ENCODE data around the gene LIAS.
A peak's percentile ranks its signal among the peaks of the same experiment; 100 is the strongest.
"Not testable (repeated sequence)": the region's sequence is repeated elsewhere in the genome, so short reads cannot be mapped to it uniquely, and the experiment has no call there.

The LIAS gene

DNA sequence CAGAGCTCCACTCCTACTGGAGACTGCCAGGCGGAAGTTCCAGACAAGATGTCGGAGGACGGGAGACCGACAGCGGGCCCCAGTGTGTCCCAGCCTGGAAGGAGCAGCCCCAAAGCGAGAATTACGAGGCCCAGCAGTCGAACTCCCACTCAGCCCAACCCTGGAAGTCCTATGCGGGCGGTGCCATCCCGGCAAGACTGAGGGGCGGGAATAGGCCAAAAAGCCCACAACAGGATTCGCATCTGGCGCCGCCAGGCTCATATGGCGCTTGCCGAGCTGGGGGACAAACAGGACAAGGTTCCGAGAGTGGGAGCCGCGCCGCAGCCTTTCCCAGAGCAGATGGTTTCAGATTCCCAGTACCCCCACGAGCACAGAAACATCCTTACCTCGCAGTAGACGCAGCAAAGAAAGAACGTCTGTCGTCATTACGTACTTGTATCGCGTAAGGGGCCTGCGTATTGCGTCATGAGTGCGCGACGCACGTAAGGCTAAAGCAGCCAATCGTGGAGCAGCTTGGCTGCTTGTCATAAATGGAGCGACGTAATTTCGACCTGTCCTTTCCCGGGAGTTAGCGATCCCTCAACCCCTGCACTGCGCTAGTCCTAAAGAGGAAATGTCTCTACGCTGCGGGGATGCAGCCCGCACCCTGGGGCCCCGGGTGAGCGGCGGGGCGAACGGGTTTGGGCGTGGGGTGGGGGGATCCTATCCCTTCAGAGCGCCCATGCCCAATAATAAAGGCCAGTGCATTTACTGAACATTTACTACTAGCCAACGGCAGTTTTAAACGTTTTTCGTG, at the start of gene LIAS, which contains the start of gene RPL9:
Gene LIAS (plus strand): TSS at position 552 of the 796 bp plus-strand sequence. CDS start 62 bp downstream, at position 614.
Gene RPL9 (minus strand): TSS at position 418 of the 796 bp plus-strand sequence. CDS start 483 bp downstream, outside the sequence.
- peak; percentile 85 for DNase-seq

DNA sequence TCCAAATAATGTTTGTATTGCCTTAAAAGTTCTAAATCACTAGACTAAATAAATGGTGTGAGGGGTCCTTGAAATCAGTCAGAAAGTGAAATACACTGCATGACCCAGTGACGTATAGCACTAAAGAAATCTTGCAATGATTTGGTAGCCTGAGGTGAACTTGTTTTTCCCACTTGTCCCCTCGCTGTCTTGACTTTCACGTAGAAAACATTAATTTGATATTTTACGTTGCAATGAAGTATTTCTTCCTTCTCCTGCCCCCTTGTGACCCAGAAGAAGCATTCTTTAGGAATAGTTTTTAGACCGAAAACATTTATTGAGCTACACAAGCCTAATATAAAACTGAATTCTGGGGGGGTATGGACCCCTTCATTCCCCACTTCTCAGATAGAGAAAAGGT, 48.4 kb upstream of the LIAS start:
- DNase-seq: no peak

DNA sequence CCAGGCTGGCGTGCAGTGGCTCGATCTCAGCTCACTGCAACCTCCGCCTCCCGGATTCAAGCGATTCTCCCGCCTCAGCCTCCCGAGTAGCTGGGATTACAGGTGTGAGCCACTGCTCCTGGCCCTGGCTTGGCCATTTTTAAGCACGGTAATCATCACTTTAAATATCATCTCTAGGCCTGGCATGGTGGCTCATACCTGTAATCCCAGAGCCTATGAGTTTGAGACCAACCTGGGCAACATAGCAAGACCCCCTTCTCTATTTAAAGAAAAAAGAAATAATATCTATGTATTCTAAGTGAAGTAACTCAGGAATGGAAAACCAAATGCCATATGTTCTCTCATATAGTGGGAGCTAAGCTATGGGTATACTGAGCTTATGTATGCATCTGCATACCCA, 47.3 kb upstream of the LIAS start:
- DNase-seq: not testable (repeated sequence)

DNA sequence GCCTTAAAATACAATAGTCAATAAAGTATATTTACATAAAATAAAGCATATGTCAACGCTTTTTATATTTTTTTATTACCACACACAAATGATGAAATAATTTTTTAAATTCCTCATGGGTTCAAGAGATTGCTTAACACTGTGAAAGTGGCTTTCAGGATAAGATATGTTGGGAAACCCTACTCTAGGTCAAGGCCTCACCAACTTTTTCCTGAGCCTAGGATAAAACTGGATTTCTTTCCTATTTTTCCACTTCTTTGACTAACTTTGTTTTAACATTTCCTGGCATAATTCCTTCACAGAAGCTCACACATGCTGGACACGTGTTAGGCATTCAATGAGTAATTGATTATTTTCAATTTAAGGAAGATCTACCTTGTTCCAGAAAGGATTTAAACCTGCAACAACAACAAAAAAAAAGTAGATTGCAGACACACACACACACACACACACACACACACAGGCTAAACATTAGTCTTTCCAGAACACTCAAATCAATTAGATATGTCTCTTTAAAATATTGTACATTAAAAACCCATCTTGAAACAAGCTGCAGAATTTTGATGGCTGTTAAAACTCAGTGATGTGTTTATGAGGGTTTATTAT, 43.1 kb upstream of the LIAS start:
- DNase-seq: no peak

DNA sequence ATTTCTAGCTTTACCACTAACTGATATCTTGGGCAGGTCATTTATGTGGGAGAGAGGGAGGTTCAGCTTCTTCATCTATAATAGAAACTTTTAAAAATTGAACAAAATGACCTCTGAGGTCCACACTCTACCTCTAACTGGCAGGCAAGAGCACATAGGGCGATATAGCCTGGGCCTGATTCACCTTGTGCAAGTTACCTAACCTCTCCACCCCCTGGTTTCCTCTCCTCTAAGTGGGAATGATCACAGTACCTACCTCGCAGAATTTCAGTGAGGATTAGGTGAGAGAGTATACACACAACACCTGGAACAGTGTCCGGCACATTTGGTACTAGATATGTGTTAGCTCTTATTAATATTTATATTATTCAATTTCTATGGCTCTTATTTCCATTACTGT, 36.6 kb upstream of the LIAS start:
- DNase-seq: no peak

DNA sequence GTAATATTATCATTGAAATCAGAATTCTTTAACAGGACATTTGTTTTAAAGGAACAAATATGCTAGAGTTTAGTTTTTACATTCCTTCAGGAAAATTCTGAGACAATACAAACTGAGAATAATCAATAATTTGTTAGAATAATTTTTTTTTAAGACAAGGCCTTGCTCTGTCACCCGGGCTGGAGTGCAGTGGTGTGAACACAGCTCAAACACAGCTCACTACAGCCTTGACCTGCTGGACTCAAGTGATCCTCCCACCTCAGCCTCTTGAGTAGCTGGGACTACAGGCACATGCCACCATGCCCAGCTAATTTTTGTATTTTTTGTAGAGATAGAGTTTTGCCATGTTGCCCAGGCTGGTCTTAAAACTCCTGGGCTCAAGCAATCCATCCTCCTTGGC, 33.6 kb upstream of the LIAS start:
- DNase-seq: not testable (repeated sequence)

DNA sequence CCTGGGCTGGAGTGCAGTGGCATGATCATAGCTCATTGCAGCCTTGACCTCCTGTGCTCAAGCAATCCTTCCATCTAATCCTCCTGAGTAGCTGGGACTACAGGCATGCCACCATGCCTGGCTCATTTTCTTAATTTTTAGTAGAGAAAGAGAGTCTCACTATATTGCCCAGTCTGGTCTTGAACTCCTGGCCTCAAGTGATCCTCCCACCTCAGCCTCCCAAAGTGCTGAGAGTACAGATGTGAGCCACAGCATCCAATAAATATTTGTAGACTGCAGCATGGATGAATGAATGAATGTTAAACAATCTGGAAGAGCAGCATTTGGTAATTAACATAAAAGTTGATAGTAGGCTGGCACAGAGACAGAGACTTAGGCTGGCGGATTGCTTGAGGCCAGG, 32.1 kb upstream of the LIAS start:
- no peak for DNase-seq

DNA sequence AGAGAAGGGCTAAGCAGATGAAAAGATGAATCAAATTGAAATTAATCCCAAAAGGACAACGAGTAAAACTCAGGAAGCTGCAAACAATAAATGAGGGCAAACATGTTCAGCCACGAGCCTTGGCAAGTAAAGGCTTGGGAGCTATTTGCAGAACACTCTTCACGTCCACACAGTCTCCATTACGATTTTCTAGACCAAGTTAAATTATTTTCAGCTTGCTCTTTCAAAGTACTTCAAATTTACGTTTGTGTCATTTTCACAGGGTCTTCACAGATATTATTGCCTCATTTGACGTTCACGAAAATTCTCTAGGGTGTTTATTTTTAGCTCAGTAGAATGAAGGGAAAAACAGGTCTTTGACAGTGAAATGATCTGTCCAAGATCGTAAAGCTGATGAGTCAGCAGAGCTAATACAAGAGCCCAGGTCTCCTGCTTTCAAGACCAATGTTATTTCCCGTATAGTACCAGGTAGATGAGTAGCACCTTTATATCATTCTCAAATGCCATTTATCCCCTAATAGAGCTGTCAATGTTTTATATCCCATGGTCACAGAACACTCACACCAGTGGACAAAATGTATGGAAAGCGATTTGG, 31.2 kb upstream of the LIAS start:
- no peak for DNase-seq

DNA sequence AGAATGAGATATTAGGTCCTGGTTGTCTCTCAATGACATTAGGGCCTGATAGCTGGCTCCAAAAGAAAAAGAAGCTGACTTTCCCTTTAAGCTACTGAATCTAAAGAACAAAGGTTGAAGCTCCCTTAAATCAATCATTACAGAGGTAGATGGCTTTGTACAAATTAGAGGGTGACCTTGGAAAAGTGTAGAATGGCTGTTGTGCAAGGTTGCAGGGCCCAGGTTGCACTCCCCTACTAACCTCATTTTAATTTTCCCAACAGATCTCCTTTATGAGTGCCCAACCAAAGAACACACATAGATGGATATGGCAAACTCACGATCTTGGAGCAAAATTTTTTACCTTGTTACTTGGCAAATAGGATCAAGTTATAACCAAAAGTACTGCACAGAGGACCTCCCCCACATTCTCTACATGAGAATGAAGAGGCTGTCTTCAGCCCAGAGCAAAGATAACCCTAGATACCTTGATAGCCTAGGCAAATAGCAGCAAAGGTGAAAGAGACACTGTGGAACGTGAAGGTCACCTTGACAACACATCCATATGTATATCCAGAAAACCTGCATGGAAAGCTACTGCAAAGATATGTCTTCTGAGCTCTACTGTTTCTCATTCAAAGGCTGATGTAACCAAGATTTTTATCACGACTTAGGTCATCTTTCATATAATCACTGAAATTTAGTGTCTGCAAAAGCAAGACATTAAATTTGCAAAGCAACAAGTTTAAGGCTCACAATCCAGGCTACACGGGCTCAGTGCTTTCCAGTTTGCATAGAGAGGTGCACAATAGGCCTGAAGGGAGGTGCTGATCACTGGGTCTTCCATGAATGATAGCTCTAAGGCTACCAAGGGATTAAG, 29.2 kb upstream of the LIAS start:
- no peak for DNase-seq

DNA sequence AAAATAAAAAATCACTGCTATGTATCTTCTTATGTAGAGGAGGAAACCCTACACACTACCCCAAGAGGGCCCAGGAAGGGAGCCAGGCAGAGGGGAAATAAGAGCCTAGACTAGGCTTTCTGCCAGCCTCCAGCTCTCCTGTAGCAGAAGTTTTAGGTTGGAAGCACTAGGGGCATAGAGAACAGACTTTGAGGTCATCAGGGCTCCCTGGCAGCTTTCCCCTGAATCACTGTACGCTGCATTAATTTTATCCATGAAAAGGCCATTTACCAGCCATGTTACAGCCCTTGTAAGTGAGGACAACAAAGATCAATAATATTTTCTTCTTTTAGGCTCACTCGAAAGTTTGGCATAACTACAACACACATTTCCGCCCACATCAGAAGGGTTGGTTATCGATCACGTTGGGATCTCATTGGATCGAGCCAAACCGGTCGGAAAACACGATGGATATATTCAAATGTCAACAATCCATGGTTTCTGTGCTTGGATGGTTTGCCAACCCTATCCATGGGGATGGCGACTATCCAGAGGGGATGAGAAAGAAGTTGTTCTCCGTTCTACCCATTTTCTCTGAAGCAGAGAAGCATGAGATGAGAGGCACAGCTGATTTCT, 24.9 kb upstream of the LIAS start:
- no peak for DNase-seq

DNA sequence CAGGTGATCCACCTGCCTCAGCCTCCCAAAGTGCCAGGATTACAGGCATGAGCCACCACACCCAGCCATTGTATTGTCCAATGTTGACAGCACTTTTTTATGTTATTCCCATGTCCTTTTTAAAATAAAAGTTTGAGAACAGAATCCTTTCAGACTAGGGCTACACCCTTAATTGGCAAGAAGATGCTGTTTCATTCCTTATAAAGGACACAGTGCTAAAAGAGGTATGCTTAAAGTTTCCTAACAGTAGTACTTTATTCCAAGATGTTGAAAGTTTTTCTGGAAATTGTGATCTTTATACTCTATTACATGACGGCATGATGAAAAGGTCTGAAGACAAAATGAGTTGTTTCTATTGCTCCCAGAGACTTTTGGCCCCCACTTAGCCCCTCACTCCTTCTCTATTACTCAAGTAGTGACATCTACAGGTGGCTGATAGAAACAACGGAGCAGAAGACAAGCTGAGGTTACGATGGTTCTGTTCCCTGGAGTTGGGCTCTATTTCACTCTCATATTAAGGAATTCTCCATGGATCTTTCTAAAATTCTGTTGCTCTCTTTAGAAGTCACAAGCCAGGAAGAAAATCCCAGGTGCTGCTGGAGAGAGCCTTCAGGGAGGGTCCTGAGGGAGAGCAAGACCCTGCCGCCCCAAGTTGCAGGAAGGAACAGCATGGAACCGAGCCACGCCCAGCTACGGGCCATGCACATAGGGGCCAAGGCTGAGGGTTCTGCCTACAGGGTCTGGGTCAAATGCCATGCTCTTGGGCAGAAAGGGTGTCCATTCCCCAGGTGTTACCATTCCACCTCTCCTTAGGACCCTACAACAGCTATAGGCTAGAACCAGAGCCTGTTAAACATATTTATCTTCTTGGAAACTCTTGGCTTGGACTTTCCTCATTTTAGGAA, 22.9 kb upstream of the LIAS start:
- no peak for DNase-seq

DNA sequence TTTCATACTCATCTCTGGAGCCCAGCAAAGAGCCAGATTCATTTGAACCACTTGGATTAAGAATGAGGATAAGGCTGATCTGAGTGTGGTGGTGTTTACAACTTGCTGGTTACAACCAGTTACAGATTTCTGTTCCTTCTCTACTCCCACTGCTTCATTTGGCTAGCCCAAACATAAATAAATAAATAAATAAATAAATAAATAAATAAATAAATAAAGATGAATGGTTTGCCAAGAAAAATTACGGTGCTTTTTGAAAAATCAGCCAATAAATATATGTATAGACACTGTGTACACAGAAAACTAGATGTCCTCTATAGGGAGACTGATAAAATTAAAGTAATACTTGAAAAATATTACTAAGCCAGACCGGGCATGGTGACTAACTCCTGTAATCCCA, 17.3 kb upstream of the LIAS start:
- DNase-seq: no peak

DNA sequence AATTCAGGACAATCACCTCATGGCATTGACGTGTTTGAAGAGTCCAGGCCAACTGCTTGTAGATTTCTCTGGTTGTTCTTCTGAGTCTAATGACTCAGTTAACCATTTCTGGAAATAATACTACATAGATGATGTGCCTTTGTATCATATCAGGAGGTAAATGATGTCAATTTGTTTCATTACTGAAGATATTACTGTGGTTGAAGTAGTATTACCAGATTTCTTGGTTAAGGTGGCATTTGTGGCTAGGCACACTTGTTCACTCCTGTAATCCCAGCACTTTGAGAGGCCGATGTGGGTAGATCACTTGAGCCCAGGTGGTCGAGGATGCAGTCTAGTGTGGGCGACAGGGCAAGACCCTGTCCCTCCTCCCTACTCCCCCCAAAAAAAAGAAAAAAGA, 15.9 kb upstream of the LIAS start:
- DNase-seq: no peak

DNA sequence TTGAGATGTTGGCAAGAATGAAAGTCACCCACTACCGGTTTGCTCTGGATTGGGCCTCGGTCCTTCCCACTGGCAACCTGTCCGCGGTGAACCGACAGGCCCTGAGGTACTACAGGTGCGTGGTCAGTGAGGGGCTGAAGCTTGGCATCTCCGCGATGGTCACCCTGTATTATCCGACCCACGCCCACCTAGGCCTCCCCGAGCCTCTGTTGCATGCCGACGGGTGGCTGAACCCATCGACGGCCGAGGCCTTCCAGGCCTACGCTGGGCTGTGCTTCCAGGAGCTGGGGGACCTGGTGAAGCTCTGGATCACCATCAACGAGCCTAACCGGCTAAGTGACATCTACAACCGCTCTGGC, 12.4 kb upstream of the LIAS start:
- no peak for DNase-seq

DNA sequence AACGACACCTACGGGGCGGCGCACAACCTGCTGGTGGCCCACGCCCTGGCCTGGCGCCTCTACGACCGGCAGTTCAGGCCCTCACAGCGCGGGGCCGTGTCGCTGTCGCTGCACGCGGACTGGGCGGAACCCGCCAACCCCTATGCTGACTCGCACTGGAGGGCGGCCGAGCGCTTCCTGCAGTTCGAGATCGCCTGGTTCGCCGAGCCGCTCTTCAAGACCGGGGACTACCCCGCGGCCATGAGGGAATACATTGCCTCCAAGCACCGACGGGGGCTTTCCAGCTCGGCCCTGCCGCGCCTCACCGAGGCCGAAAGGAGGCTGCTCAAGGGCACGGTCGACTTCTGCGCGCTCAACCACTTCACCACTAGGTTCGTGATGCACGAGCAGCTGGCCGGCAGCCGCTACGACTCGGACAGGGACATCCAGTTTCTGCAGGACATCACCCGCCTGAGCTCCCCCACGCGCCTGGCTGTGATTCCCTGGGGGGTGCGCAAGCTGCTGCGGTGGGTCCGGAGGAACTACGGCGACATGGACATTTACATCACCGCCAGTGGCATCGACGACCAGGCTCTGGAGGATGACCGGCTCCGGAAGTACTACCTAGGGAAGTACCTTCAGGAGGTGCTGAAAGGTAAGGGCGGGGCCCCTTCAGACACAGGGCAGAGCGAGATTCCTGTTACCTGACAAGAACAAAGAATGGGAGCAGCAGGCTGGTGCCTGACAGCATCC, 11.8 kb upstream of the LIAS start:
- DNase-seq: no peak

DNA sequence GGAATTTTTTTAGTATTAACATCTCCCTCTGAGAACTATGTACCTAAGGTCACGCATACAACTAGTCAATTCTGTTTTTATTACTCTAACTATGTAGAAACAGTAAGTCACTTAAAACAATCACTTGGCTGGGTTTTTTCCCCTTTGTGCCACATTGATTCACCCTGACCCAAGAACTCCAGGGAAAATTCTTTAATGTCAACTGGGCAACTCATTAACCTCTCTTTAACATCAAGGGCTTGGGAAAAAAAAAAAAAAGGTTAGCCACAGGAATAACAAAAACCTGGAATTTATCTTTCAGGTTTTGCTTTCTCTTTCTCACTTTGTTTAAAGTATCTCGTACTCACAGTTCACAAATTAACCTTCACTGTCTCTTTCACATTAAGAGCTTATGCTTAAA, 8.2 kb upstream of the LIAS start:
- no peak for DNase-seq

DNA sequence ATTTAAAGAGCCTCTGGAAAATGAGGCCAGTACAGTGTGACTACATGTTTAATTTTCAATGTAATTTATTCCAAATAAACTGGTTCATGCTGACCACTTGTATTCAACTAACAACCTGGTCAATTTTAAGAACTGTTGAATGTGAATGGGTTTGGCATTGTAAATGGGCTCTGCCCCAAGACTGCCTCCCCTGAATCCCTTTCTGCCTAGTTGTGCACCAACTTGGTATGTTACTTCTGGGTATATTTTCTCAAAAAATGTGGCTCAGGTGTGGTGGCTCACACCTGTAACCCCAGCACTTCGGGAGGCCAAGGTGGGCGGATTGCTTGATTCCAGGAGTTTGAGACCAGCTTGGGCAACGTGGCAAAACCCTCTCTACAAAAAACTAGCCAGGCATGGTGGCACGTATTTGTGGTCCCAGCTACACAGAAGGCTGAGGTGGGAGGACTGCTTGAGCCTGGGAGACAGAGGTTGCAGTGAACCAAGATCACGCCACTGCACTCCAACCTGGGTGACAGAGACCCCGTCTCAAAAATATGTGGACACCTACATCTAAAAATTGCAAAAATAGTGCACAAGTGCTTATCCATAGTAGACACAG, 7.3 kb upstream of the LIAS start:
- DNase-seq: no peak

DNA sequence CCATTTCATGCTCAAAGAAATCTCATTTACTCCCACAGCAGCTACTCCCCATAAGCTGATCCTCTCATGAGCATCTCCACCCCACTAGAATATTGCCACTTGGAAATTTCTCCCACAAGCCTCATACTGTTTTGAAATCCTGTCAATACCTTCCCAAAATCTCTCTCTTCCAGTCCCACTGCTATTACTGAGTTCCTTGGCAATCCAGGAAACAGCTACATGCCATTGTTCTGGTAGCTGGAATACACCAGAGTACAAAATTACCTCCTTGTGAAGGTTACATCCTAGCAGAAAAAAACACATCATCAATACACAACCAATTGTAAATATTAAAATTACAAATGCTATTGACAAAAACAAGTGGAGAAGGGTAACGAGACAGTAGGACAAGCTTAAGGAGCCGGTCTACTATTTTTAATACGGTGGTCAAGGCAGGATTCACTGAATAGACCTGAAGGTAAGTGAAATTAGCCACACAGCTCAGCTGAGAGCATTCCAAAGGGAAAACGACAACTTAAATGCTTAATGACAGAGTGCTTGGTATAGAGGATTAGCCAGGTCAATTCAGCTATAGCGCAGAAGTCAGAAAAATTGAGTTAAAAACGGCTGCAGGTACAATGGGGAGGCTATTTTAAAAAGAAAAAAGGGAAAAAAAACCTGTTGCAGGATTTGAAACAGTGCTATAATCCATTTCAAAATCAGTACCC, 6.5 kb upstream of the LIAS start:
- DNase-seq: no peak

DNA sequence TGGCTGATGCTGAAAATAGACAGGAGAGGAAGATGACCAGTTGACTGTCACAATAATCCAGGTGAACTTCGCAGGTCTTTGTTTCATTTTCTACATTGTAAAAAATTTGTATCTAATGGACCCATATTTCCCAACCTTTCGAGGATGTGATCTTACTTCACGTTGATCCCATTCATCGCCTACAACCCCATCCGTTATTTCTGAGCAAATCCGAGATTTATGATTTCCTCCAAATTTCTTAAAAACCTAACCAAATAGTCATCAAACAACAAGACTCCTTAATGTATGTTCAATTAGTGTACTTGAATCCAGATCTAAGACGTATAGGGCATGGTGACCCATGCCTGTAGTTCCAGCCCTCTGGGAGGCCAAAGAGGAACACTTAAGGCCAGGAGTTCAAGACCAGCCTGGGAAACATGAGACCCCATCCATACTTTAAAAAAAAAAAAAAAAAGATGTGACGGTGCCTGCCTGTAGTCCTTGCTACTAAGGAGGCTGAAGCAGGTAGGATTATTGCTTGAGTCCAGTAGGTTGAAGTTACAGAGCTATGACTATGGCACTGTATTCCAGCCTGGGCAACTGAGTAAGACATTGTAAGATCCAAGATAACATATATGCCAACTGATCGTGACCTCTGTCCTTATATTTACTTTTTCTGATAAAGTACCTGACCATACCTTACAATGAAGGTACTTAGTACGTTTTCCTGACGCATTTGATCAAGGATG, 5.8 kb upstream of the LIAS start:
- no peak for DNase-seq
